K562 (cell line): ENCODE results near the gene NXT1. TPM values are rescaled to one million over a fixed set of nuclear protein-coding genes. Genes with fewer than 3 reads are reported as not detected.

Source experiments
- FOXM1 ChIP-seq, 2 experiments: fragments of 450-650 bp in 1 of 2; sonication (generic) in 1 of 2; formaldehyde crosslinking in 1 of 2; IDR thresholded peaks; 2 replicates each; pipeline versions ENCODE4 v1.6.1 to v1.9.0; 2017 to 2022; ENCODE audit warnings: low read depth in 2 of 2, mild to moderate bottlenecking in 2 of 2, missing genetic modification reagents in 1 of 2, moderate library complexity in 1 of 2
- LEF1 ChIP-seq: fragments of 450-650 bp; IDR thresholded peaks from 2 replicates; pipeline ENCODE4 v1.6.1; 2016; ENCODE audit warnings: mild to moderate bottlenecking
- POU5F1 ChIP-seq: fragments of 150-350 bp; IDR thresholded peaks from 2 replicates; pipeline ENCODE4 v1.6.1; 2014; ENCODE audit warnings: borderline replicate concordance, low read length, low read depth, mild to moderate bottlenecking; ENCODE audit not compliant: partially characterized antibody
- RAD21 ChIP-seq, 2 experiments: fragments of 250-450 bp in 1 of 2; fragments of 450-650 bp in 1 of 2; sonication (Bioruptor Pico) in 1 of 2; formaldehyde crosslinking in 1 of 2; IDR thresholded peaks in 1 of 2; conservative IDR thresholded peaks in 1 of 2; 2 replicates each; pipeline versions ENCODE4 v1.4.0 to v1.8.0; 2020 to 2022; ENCODE audit warnings: mild to moderate bottlenecking in 2 of 2, moderate library complexity in 1 of 2
- SLC30A9 ChIP-seq: fragments of 250-450 bp; sonication (Bioruptor Pico); IDR thresholded peaks from 2 replicates; pipeline ENCODE4 v1.8.0; 2022; ENCODE audit warnings: mild to moderate bottlenecking, moderate library complexity
- ZNF717 ChIP-seq: fragments of 250-450 bp; sonication (Bioruptor Pico); IDR thresholded peaks from 2 replicates; pipeline ENCODE4 v1.5.0; 2021
- ZNF780A ChIP-seq: fragments of 250-450 bp; sonication (Bioruptor Pico); IDR thresholded peaks from 2 replicates; pipeline ENCODE4 v1.5.0; 2021; ENCODE audit warnings: mild to moderate bottlenecking
- ZNF79 ChIP-seq: fragments of 250-450 bp; sonication (Bioruptor Pico); IDR thresholded peaks from 2 replicates; pipeline ENCODE4 v1.4.0; 2020; ENCODE audit warnings: low read depth, mild to moderate bottlenecking, moderate library complexity
- polyA plus RNA-seq, 8 experiments: library from polyadenylated mRNA; depleted of rRNA in 4 of 8; stranded (reverse) in 5 of 8; unstranded in 3 of 8; fragments of >200 nt; fragmentation: Nextera tagmentation in 2 of 8; fragmentation: Illumina TruSeq in 1 of 8; extraction: Ambion mirVana in 2 of 8; extraction: Trizol in 1 of 8; gene quantifications; 2 replicates each; pipeline versions ENCODE4 v1.2.1 to v1.2.3, GENCODE V29; 2011 to 2014; ENCODE audit warnings: inconsistent platforms in 1 of 8, missing spikeins in 1 of 8
- total RNA-seq, 7 experiments: library from RNA; depleted of rRNA in 6 of 7; stranded (reverse); fragments of >200 nt in 6 of 7; fragmentation: Illumina TruSeq in 2 of 7; extraction: Trizol in 2 of 7; gene quantifications; 2 replicates each; pipeline versions ENCODE4 v1.2.1 to v1.2.3, GENCODE V29; 2011 to 2021; ENCODE audit warnings: low replicate concordance in 1 of 7
- TF ChIP-seq, protein P1 (sequence below), 2 experiments: fragments of 250-450 bp in 1 of 2; fragments of 450-650 bp in 1 of 2; sonication (Bioruptor Pico) in 1 of 2; IDR thresholded peaks; 2 replicates each; pipeline versions ENCODE4 v1.6.1 to v1.8.0; 2016 to 2021; ENCODE audit warnings: mild to moderate bottlenecking in 2 of 2, moderate library complexity in 2 of 2, missing compliant biosample characterization in 1 of 2, missing genetic modification characterization in 1 of 2
- TF ChIP-seq, protein P2 (sequence below), 2 experiments: fragments of 450-650 bp; formaldehyde crosslinking in 1 of 2; IDR thresholded peaks; 2 replicates each; pipeline versions ENCODE4 v1.4.0 to v1.6.1; 2014 to 2020; ENCODE audit warnings: mild to moderate bottlenecking in 2 of 2, borderline replicate concordance in 1 of 2, low read depth in 1 of 2
- TF ChIP-seq, protein P3 (sequence below): sonication (generic); formaldehyde crosslinking; IDR thresholded peaks from 2 replicates; pipeline ENCODE4 v1.8.1; 2022; ENCODE audit warnings: missing genetic modification reagents
- TF ChIP-seq, protein P4 (sequence below): fragments of 450-650 bp; IDR thresholded peaks from 2 replicates; pipeline ENCODE4 v1.6.1; 2018; ENCODE audit warnings: mild to moderate bottlenecking, low read depth; ENCODE audit not compliant: partially characterized antibody

Gene NXT1
- total and polyA plus RNA-seq, 9 of the 15 experiments (the other 6 are each of a cell fraction or from before 2014, with no cell fraction given), result 7.7 to 50.9 (median 35.6) TPM

DNA sequence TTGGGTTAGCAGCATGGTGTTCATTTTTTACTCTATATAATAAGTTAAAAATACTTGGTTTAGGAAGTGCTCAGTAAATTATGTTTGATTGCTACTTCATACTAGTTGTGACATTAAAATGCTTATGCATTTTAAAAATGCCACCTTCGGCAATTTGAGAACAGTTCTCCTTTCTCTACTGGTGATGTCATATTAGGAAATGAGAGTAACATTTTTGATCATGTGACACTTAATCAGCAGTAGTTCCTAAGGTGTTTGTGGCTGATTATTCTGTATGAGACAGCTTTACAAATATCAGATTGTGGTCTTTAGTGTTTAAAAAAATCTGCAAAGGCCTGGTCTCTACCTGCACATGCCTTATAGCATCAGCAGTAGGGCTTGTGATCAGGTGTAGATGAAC lies 15.8 kb downstream of the NXT1 start (continued):
- TF ChIP-seq, protein P1, sequence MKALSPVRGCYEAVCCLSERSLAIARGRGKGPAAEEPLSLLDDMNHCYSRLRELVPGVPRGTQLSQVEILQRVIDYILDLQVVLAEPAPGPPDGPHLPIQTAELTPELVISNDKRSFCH (CRISPR knock-in tag; IDR thresholded peaks at IDR 0.05), result no peak
- TF ChIP-seq, protein P1 (tag; IDR thresholded peaks at IDR 0.05), result no peak
- TF ChIP-seq FOXM1 (IDR thresholded peaks at IDR 0.05; ENCODE audit: low read depth) (no peak), FOXM1 (CRISPR knock-in tag; IDR thresholded peaks at IDR 0.05; ENCODE audit: low read depth) (no peak), SLC30A9 (no peak), LEF1 (no peak), POU5F1 (no peak), ZNF717 (CRISPR knock-in tag) (no peak), ZNF79 (CRISPR knock-in tag) (no peak), RAD21 (CRISPR knock-in tag; conservative IDR thresholded peaks at IDR 0.05 in 1 of 2, IDR thresholded peaks at IDR 0.05 in 1 of 2) (no peak), ZNF780A (CRISPR knock-in tag) (no peak)
- TF ChIP-seq, protein P2, sequence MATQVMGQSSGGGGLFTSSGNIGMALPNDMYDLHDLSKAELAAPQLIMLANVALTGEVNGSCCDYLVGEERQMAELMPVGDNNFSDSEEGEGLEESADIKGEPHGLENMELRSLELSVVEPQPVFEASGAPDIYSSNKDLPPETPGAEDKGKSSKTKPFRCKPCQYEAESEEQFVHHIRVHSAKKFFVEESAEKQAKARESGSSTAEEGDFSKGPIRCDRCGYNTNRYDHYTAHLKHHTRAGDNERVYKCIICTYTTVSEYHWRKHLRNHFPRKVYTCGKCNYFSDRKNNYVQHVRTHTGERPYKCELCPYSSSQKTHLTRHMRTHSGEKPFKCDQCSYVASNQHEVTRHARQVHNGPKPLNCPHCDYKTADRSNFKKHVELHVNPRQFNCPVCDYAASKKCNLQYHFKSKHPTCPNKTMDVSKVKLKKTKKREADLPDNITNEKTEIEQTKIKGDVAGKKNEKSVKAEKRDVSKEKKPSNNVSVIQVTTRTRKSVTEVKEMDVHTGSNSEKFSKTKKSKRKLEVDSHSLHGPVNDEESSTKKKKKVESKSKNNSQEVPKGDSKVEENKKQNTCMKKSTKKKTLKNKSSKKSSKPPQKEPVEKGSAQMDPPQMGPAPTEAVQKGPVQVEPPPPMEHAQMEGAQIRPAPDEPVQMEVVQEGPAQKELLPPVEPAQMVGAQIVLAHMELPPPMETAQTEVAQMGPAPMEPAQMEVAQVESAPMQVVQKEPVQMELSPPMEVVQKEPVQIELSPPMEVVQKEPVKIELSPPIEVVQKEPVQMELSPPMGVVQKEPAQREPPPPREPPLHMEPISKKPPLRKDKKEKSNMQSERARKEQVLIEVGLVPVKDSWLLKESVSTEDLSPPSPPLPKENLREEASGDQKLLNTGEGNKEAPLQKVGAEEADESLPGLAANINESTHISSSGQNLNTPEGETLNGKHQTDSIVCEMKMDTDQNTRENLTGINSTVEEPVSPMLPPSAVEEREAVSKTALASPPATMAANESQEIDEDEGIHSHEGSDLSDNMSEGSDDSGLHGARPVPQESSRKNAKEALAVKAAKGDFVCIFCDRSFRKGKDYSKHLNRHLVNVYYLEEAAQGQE (IDR thresholded peaks at IDR 0.05; ENCODE audit: borderline replicate concordance), result no peak; the same call in 1 of the 2 replicates
- TF ChIP-seq, protein P2 (CRISPR knock-in tag; IDR thresholded peaks at IDR 0.05; ENCODE audit: low read depth), result no peak
- TF ChIP-seq, protein P3, sequence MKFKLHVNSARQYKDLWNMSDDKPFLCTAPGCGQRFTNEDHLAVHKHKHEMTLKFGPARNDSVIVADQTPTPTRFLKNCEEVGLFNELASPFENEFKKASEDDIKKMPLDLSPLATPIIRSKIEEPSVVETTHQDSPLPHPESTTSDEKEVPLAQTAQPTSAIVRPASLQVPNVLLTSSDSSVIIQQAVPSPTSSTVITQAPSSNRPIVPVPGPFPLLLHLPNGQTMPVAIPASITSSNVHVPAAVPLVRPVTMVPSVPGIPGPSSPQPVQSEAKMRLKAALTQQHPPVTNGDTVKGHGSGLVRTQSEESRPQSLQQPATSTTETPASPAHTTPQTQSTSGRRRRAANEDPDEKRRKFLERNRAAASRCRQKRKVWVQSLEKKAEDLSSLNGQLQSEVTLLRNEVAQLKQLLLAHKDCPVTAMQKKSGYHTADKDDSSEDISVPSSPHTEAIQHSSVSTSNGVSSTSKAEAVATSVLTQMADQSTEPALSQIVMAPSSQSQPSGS (CRISPR knock-in tag), result no peak
- TF ChIP-seq, protein P4, sequence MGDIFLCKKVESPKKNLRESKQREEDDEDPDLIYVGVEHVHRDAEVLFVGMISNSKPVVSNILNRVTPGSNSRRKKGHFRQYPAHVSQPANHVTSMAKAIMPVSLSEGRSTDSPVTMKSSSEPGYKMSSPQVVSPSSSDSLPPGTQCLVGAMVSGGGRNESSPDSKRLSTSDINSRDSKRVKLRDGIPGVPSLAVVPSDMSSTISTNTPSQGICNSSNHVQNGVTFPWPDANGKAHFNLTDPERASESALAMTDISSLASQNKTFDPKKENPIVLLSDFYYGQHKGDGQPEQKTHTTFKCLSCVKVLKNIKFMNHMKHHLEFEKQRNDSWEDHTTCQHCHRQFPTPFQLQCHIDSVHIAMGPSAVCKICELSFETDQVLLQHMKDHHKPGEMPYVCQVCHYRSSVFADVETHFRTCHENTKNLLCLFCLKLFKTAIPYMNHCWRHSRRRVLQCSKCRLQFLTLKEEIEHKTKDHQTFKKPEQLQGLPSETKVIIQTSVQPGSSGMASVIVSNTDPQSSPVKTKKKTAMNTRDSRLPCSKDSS, result no peak
